Panc1 (cell line): ENCODE data around the gene IQCN. TPM values are rescaled to one million over a fixed set of nuclear protein-coding genes. Genes with fewer than 3 reads are reported as not detected.

Experiments used
- ATAC-seq: fragments of 200-7000 bp; cut with Tn5 transposase; 2 replicates; pipeline ENCODE4 v1.9.1; 2020; ENCODE audit warnings: mild to moderate bottlenecking, moderate library complexity
- BruUV-seq: library from RNA; stranded (reverse); fragments of 400-500 nt; replicated peaks from 2 replicates; lab custom pipeline; 2021; lab: Mats Ljungman, UMichigan
- CTCF ChIA-PET: fragments of 300-600 bp; sonication (Branson Sonifier 250); formaldehyde crosslinking; loops from one replicate; lab custom pipeline; 2022; ENCODE audit warnings: antibody characterized with exemption; lab: Charles Lee
- POLR2A ChIA-PET: fragments of 300-600 bp; sonication (Branson Sonifier 250); formaldehyde crosslinking; loops from one replicate; lab custom pipeline; 2022; ENCODE audit warnings: antibody characterized with exemption; lab: Charles Lee
- DNase-seq: peaks from one replicate; pipeline ENCODE4 v3.0.0-alpha.2; 2010; ENCODE audit warnings: low read depth, low spot score
- H3K27ac ChIP-seq: 2 replicates; pipeline ENCODE4 v1.5.1; 2011; ENCODE audit warnings: mild to moderate bottlenecking, low read length, inconsistent platforms
- H3K27me3 ChIP-seq: fragments of 200-500 bp; sonication (Bioruptor generic); 2 replicates; pipeline ENCODE4 v1.6.0; 2014; ENCODE audit warnings: low read length, inconsistent platforms; ENCODE audit not compliant: control insufficient read depth, insufficient read depth
- H3K36me3 ChIP-seq: fragments of 200-500 bp; sonication (Bioruptor generic); 2 replicates; pipeline ENCODE4 v1.5.1; 2014; ENCODE audit warnings: inconsistent platforms, mild to moderate bottlenecking, low read length, moderate library complexity; ENCODE audit not compliant: control insufficient read depth, insufficient read depth
- H3K4me1 ChIP-seq: 2 replicates; pipeline ENCODE4 v1.5.1; 2011; ENCODE audit warnings: inconsistent platforms, mild to moderate bottlenecking, low read length, moderate library complexity; ENCODE audit not compliant: control insufficient read depth, insufficient read depth
- H3K4me3 ChIP-seq, 2 experiments: 2 replicates each; pipeline ENCODE4 v1.5.1; 2011 to 2012; ENCODE audit warnings: low read depth in 2 of 2, low read length in 2 of 2, mild to moderate bottlenecking in 2 of 2, inconsistent platforms in 1 of 2, moderate library complexity in 1 of 2
- H3K9me3 ChIP-seq: fragments of 200-500 bp; sonication (Bioruptor generic); 2 replicates; pipeline ENCODE4 v1.5.1; 2014; ENCODE audit warnings: low read depth, mild to moderate bottlenecking, inconsistent platforms, low read length, moderate library complexity; ENCODE audit not compliant: control insufficient read depth, insufficient read depth
- CTCF ChIP-seq: fragments of 450-650 bp; IDR thresholded peaks from 2 replicates; pipeline ENCODE4 v1.5.1; 2017; ENCODE audit warnings: mild to moderate bottlenecking
- POLR2AphosphoS5 ChIP-seq: IDR thresholded peaks from 2 replicates; pipeline ENCODE4 v1.6.1; 2012; ENCODE audit warnings: mild to moderate bottlenecking, low read depth, low read length, moderate library complexity
- SIN3A ChIP-seq: IDR thresholded peaks from 2 replicates; pipeline ENCODE4 v1.6.1; 2012; ENCODE audit warnings: low read depth, mild to moderate bottlenecking, low read length, moderate library complexity, borderline replicate concordance; ENCODE audit not compliant: insufficient read depth
- TCF7L2 ChIP-seq: IDR thresholded peaks from 2 replicates; pipeline ENCODE4 v1.6.1; 2011; ENCODE audit warnings: mild to moderate bottlenecking, low read depth, low read length, inconsistent platforms
- in situ Hi-C: cut with HindIII; loops from 2 replicates; pipeline ENCODE4 v1.10.0; 2016; ENCODE audit warnings: low sequenced_read_pairs, low pct_unique_long_range_greater_than_20kb
- intact Hi-C: fragments of 100-400 bp; cut with micrococcal nuclease; formaldehyde crosslinking; loops from one replicate; pipeline ENCODE4 v1.10.0; 2022; ENCODE audit not compliant: unreplicated experiment
- total RNA-seq: library from RNA; stranded (reverse); gene quantifications from one replicate; pipeline ENCODE4 v1.2.1, GENCODE V29; 2021; ENCODE audit not compliant: unreplicated experiment
- TF ChIP-seq, protein P1 (sequence below), 2 experiments: IDR thresholded peaks; 2 replicates each; pipeline ENCODE4 v1.6.1; 2011 to 2012; ENCODE audit warnings: low read depth in 2 of 2, control low read depth in 1 of 2, low read length in 1 of 2, mild to moderate bottlenecking in 1 of 2, moderate library complexity in 1 of 2; ENCODE audit not compliant: insufficient read depth in 1 of 2

The IQCN gene
- total RNA-seq, 1 experiment from 2014 or later = 2.5 TPM

DNA sequence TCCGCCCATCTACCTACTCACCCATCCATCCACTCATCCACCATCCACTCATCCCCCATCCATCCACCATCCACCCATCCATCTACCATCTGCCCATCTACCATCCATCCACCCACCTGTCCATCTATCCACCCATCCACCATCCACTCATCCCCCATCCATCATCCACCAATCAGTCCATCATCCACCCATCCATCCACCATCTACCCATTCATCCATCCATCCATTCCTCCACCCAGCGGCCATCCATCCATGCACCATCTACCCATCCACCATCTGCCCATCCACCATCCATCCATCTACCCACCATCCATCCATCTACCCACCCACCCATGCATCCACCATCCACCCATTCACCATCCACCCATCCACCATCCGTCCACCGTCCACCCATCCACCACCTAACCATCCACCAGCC lies 20.8 kb upstream of the IQCN start:
- CTCF ChIA-PET = no interaction called here
- DNase-seq = no peak
- BruUV-seq = no TSS peak

DNA sequence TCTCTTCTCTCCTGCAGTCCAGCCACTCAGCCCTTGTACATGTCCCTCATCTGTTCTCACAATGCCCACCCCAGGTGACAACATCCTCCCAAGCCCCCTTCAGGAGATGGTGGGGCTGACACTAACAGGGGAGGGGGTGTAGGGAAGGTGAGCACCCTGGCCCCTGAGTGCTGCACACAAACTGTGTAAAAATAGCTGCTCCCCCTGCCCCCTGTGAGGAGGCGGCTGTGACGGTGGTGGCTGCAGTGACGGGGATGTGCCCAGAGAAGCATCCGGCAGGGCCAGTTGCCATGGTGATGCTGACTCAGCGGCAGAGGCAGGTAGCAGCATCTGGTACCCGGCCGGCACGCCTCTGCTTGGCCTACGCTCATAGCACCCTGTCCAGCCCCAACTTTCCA lies 20.2 kb upstream of the IQCN start:
- ChIA-PET POLR2A (no interaction called here), CTCF (no interaction called here)
- intact Hi-C loops = no loop called here
- H3K27me3 ChIP-seq = no peaks in the 10 kb centered on the region
- TF ChIP-seq, protein P1, sequence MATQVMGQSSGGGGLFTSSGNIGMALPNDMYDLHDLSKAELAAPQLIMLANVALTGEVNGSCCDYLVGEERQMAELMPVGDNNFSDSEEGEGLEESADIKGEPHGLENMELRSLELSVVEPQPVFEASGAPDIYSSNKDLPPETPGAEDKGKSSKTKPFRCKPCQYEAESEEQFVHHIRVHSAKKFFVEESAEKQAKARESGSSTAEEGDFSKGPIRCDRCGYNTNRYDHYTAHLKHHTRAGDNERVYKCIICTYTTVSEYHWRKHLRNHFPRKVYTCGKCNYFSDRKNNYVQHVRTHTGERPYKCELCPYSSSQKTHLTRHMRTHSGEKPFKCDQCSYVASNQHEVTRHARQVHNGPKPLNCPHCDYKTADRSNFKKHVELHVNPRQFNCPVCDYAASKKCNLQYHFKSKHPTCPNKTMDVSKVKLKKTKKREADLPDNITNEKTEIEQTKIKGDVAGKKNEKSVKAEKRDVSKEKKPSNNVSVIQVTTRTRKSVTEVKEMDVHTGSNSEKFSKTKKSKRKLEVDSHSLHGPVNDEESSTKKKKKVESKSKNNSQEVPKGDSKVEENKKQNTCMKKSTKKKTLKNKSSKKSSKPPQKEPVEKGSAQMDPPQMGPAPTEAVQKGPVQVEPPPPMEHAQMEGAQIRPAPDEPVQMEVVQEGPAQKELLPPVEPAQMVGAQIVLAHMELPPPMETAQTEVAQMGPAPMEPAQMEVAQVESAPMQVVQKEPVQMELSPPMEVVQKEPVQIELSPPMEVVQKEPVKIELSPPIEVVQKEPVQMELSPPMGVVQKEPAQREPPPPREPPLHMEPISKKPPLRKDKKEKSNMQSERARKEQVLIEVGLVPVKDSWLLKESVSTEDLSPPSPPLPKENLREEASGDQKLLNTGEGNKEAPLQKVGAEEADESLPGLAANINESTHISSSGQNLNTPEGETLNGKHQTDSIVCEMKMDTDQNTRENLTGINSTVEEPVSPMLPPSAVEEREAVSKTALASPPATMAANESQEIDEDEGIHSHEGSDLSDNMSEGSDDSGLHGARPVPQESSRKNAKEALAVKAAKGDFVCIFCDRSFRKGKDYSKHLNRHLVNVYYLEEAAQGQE (IDR thresholded peaks at IDR 0.05; ENCODE audit: insufficient read depth in 1 of 2, low read depth in 2 of 2, low read length in 1 of 2) = no peak
- TF ChIP-seq TCF7L2 (no peak), POLR2AphosphoS5 (no peak), SIN3A (no peak), CTCF (no peak)
- peak overlapping the region; percentile 91; the same call in 1 of the 2 replicates for H3K27ac ChIP-seq
- no peak for DNase-seq
- peaks cover 26% of the 10 kb centered on the region for H3K4me1 ChIP-seq
- no peak overlapping the region for H3K4me3 ChIP-seq
- in situ Hi-C loops = no loop called here
- BruUV-seq = no TSS peak
- no peak for ATAC-seq
- H3K9me3 ChIP-seq = no peaks in the 10 kb centered on the region
- H3K36me3 ChIP-seq = no peaks in the 10 kb centered on the region

More for the DNA sequence above, 20.8 kb upstream of the IQCN start:
- no peak overlapping the region for H3K27ac ChIP-seq
- no peaks in the 10 kb centered on the region for H3K27me3 ChIP-seq
- intact Hi-C loops (no loop called here), in situ Hi-C loops (no loop called here)
- no peaks in the 10 kb centered on the region for H3K36me3 ChIP-seq
- ATAC-seq = no peak
- POLR2A ChIA-PET = no interaction called here
- no peaks in the 10 kb centered on the region for H3K9me3 ChIP-seq
- TF ChIP-seq POLR2AphosphoS5 (no peak), TCF7L2 (no peak), CTCF (no peak), SIN3A (no peak)
- TF ChIP-seq, protein P1 (IDR thresholded peaks at IDR 0.05; ENCODE audit: insufficient read depth in 1 of 2, low read depth in 2 of 2, low read length in 1 of 2) = no peak
- no peak overlapping the region for H3K4me3 ChIP-seq
- H3K4me1 ChIP-seq = peaks cover 22% of the 10 kb centered on the region
